ENCODE results near the gene CHMP1A.
"Not testable (repeated sequence)": the region's sequence is repeated elsewhere in the genome, so short reads cannot be mapped to it uniquely, and the experiment has no call there.

Gene CHMP1A

GRCh38 chr16:89658221-89658879 lies 842 bp upstream of the CHMP1A start:
- DNase-seq (ENCODE audit: low spot score), result peak; percentile 39

- no peak for DNase-seq (ENCODE audit: low spot score)
These were observed 930 bp downstream of the CHMP1A start for GRCh38 chr16:89656435-89657121.

- DNase-seq (ENCODE audit: low spot score), result no peak
These were observed 2.4 kb downstream of the CHMP1A start for GRCh38 chr16:89655062-89655643.

GRCh38 chr16:89653656-89654295 lies 3.7 kb downstream of the CHMP1A start:
- DNase-seq (ENCODE audit: low spot score), result no peak

- DNase-seq (ENCODE audit: low spot score), result no peak
These were observed 5.9 kb downstream of the CHMP1A start for GRCh38 chr16:89651584-89651983.

GRCh38 chr16:89646906-89647305 lies 10.6 kb downstream of the CHMP1A start:
- no peak for DNase-seq (ENCODE audit: low spot score)

GRCh38 chr16:89646270-89646669 lies 11.2 kb downstream of the CHMP1A start:
- no peak for DNase-seq (ENCODE audit: low spot score)

GRCh38 chr16:89645122-89645521 lies 12.4 kb downstream of the CHMP1A start:
- no peak for DNase-seq (ENCODE audit: low spot score)

- no peak for DNase-seq (ENCODE audit: low spot score)
These were observed 13.7 kb downstream of the CHMP1A start for GRCh38 chr16:89643769-89644300.

GRCh38 chr16:89642574-89642973 lies 14.9 kb downstream of the CHMP1A start:
- DNase-seq (ENCODE audit: low spot score), result no peak

GRCh38 chr16:89641458-89642119 lies 15.9 kb downstream of the CHMP1A start:
- no peak for DNase-seq (ENCODE audit: low spot score)

GRCh38 chr16:89639385-89639784 lies 18.1 kb downstream of the CHMP1A start:
- no peak for DNase-seq (ENCODE audit: low spot score)

GRCh38 chr16:89638455-89638854 lies 19.1 kb downstream of the CHMP1A start:
- DNase-seq (ENCODE audit: low spot score), result no peak

- DNase-seq (ENCODE audit: low spot score), result no peak
These were observed 20.1 kb downstream of the CHMP1A start for GRCh38 chr16:89637379-89637778.

- no peak for DNase-seq (ENCODE audit: low spot score)
These were observed 20.8 kb downstream of the CHMP1A start for GRCh38 chr16:89636663-89637062.

GRCh38 chr16:89634463-89635385 lies 22.8 kb downstream of the CHMP1A start:
- DNase-seq (ENCODE audit: low spot score), result not testable (repeated sequence)

- DNase-seq (ENCODE audit: low spot score), result peak; percentile 90
These were observed 24.4 kb downstream of the CHMP1A start for GRCh38 chr16:89633064-89633631.

GRCh38 chr16:89629827-89630610 lies 27.5 kb downstream of the CHMP1A start:
- DNase-seq (ENCODE audit: low spot score), result no peak

Measured in RKO (cell line).